ENCODE data around the gene TNFRSF25.

Gene TNFRSF25

GRCh38 chr1:6488602-6489382 lies 22.8 kb upstream of the TNFRSF25 start:
- in situ Hi-C loops (cut with MboI; ENCODE audit: low sequenced_read_pairs) = no loop called here

- in situ Hi-C loops (cut with MboI; ENCODE audit: low sequenced_read_pairs) = no loop called here
Observed at GRCh38 chr1:6487804-6488484, 22.0 kb upstream of the TNFRSF25 start.

GRCh38 chr1:6486433-6487011 lies 20.5 kb upstream of the TNFRSF25 start:
- in situ Hi-C loops (cut with MboI; ENCODE audit: low sequenced_read_pairs) = no loop called here

GRCh38 chr1:6485168-6486101 lies 19.5 kb upstream of the TNFRSF25 start:
- in situ Hi-C loops (cut with MboI; ENCODE audit: low sequenced_read_pairs) = no loop called here

GRCh38 chr1:6484826-6485167 lies 18.8 kb upstream of the TNFRSF25 start:
- in situ Hi-C loops (cut with MboI; ENCODE audit: low sequenced_read_pairs) = no loop called here

- in situ Hi-C loops (cut with MboI; ENCODE audit: low sequenced_read_pairs) = no loop called here
Observed at GRCh38 chr1:6483761-6484117, 17.8 kb upstream of the TNFRSF25 start.

- in situ Hi-C loops (cut with MboI; ENCODE audit: low sequenced_read_pairs) = no loop called here
Observed at GRCh38 chr1:6483017-6483760, 17.2 kb upstream of the TNFRSF25 start.

GRCh38 chr1:6481820-6482219 lies 15.8 kb upstream of the TNFRSF25 start:
- in situ Hi-C loops (cut with MboI; ENCODE audit: low sequenced_read_pairs) = no loop called here

GRCh38 chr1:6477039-6477820 lies 11.3 kb upstream of the TNFRSF25 start:
- in situ Hi-C loops (cut with MboI; ENCODE audit: low sequenced_read_pairs) = no loop called here

GRCh38 chr1:6476483-6476882 lies 10.5 kb upstream of the TNFRSF25 start:
- in situ Hi-C loops (cut with MboI; ENCODE audit: low sequenced_read_pairs) = no loop called here

- in situ Hi-C loops (cut with MboI; ENCODE audit: low sequenced_read_pairs) = no loop called here
Observed at GRCh38 chr1:6475381-6476133, 9.6 kb upstream of the TNFRSF25 start.

GRCh38 chr1:6474815-6475282 lies 8.9 kb upstream of the TNFRSF25 start:
- in situ Hi-C loops (cut with MboI; ENCODE audit: low sequenced_read_pairs) = no loop called here

GRCh38 chr1:6473974-6474814 lies 8.2 kb upstream of the TNFRSF25 start:
- in situ Hi-C loops (cut with MboI; ENCODE audit: low sequenced_read_pairs) = no loop called here

- in situ Hi-C loops (cut with MboI; ENCODE audit: low sequenced_read_pairs) = no loop called here
Observed at GRCh38 chr1:6473156-6473555, 7.2 kb upstream of the TNFRSF25 start.

GRCh38 chr1:6472391-6472790 lies 6.4 kb upstream of the TNFRSF25 start:
- in situ Hi-C loops (cut with MboI; ENCODE audit: low sequenced_read_pairs) = no loop called here

GRCh38 chr1:6471970-6472368 lies 6.0 kb upstream of the TNFRSF25 start:
- in situ Hi-C loops (cut with MboI; ENCODE audit: low sequenced_read_pairs) = no loop called here

GRCh38 chr1:6471086-6471969 lies 5.4 kb upstream of the TNFRSF25 start:
- in situ Hi-C loops (cut with MboI; ENCODE audit: low sequenced_read_pairs) = no loop called here

Measured in HL-60/S4 treated with phorbol 12-myristate 13-acetate at 8.2 ng/mL for 4 days and 3 days (cell line).